ENCODE results near the gene PCNT. TPM values are rescaled to one million over a fixed set of nuclear protein-coding genes. Genes with fewer than 3 reads are reported as not detected.

Gene PCNT, protein sequence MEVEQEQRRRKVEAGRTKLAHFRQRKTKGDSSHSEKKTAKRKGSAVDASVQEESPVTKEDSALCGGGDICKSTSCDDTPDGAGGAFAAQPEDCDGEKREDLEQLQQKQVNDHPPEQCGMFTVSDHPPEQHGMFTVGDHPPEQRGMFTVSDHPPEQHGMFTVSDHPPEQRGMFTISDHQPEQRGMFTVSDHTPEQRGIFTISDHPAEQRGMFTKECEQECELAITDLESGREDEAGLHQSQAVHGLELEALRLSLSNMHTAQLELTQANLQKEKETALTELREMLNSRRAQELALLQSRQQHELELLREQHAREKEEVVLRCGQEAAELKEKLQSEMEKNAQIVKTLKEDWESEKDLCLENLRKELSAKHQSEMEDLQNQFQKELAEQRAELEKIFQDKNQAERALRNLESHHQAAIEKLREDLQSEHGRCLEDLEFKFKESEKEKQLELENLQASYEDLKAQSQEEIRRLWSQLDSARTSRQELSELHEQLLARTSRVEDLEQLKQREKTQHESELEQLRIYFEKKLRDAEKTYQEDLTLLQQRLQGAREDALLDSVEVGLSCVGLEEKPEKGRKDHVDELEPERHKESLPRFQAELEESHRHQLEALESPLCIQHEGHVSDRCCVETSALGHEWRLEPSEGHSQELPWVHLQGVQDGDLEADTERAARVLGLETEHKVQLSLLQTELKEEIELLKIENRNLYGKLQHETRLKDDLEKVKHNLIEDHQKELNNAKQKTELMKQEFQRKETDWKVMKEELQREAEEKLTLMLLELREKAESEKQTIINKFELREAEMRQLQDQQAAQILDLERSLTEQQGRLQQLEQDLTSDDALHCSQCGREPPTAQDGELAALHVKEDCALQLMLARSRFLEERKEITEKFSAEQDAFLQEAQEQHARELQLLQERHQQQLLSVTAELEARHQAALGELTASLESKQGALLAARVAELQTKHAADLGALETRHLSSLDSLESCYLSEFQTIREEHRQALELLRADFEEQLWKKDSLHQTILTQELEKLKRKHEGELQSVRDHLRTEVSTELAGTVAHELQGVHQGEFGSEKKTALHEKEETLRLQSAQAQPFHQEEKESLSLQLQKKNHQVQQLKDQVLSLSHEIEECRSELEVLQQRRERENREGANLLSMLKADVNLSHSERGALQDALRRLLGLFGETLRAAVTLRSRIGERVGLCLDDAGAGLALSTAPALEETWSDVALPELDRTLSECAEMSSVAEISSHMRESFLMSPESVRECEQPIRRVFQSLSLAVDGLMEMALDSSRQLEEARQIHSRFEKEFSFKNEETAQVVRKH (N-terminal part only)
- total RNA-seq = 13.9 and 15.7 TPM in 2 replicates

DNA sequence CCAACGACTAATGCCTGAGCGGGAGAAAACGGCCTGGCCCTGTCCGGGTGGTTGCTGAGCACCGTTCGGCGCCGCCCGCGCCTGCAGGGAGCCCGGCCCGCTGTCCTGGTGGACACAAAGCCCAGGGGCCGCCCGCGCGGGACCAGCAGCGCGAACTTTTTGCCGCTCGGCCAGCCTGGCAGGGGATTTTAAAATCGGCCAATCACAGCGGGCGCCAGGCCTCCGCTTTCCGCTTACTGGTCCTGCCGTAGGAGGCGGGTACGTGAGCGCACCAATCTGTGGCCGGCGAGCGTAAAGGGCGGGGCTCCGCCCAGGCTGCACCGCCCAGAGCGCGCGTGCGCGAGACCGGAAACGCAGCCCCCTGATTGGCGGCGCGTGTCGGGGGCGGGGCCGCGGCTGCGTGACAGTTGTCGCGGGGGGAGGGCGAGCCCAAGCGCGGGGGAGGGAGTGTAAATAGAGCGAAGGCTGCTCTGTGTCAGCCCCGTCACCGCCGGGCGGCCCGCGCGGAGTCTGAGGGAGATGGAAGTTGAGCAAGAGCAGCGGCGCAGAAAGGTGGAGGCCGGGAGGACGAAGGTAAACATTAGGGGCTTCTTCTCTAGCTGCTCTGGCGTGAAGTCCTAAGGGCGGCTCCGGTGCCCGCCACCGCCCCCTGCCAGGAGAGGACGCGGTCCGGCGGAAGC, at the start of gene PCNT, which contains the start of gene C21orf58:
PCNT (plus strand) TSS at position 447 of the 680 bp plus-strand sequence; CDS start at position 520, 73 bp downstream.
C21orf58 (minus strand) TSS at position 161 of the 680 bp plus-strand sequence. CDS start 1,132 bp downstream, outside the sequence.

DNA sequence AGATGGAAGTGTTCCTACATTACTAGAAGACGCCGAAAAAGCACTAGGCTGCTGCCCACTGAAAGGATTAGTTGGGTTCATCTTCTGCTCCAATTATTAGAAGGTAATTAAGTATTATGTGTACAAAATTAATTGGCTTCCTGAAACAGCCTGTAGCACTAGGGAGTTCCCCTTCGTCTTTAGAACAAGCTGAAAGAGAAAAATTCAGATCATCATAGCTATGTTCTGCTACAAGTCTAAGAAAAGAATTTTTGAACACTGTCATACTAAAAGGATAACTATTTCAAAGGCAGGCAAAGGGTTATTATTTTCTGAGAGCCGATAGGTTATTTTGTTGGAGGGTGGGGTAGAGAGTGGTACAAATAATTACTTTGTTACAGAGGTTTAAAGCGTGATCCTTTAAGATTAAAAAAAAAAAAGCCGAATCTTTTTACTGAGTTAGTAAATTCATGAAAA, 38.7 kb upstream of the PCNT start, which contains the start of gene MCM3AP:
MCM3AP (minus strand) TSS at position 406 of the 456 bp plus-strand sequence; CDS start at position 81, 325 bp downstream.

DNA sequence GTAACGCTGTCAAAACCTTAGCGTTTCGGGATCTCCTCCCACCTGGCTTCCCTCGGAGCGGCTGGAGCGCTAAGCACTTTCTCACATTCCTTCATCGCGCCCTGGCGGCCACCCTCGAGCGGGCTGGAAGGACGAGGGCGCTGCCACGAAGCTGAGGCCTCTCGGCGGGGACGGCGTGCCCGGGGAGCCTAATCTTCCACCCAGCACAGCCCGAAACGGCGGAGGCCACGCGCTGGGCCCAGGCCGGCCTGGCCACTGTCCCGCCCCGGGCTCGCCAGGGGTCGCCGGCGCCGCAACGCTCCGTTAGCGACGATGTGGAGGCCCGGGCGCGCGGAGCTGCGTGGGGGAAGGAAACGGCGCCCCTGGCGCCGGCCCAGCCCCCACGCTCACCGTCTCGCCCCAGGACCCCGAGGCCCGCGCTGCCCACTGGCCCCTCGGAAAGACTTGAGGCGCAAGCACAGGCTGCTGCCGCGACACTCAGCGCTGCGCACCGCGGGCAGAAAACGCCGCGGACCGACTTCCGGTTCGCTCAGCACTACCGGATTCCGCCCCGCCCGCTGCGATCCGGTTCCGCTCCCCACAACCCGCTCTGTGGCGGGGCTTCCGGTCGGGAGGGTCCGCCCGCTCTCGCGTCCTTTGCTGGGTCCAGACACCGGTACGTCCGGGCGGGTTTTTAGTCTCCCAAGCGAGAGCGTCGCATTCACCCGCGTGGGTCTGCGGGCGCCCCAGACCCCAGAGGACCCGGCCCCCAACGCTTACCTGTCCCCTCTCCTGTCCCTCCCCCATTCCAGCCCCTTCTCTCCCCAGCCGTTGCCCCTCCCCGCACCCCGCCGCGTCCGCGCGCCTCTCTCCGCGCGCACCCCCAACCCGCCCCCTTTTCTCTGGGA, 38.0 kb upstream of the PCNT start, which contains the start of gene YBEY:
YBEY (plus strand) TSS at position 582 of the 887 bp plus-strand sequence. CDS start 572 bp downstream, outside the sequence.

DNA sequence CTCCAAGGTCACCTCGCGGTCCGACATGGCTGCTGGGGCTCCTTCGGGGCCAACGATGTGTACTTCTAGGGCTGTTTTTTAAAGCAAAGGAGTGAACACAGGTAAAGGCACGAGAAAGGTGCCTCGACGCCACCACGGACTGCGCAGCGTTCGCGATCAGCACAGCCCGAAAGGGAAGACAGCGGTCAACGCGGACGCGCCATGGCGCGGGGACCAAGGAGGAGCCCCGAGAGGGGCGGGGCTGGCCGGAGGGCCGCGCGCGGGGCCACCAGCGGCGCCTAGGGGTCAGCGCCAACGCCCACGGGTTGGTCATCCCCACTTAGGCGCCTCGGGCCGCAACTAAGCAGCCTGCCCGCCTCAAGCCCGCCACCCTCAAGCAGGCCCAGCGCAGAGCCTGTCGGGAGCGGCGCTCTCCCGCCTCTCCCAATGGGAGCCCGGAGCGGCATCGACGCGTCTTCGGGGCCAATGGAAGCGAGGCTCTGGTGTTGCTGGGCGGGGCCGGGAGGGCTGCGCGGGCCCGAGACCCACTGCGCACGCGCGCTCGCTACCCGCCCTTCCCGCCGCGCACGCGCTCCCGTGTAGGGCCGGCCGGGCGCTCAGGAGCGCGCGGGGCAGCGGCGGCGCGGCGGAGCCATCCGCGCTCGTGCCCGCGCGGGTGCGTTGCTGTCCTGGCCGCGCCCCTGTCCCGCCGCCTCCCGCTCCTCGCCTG, 134.5 kb downstream of the PCNT start, which contains the start of gene DIP2A:
DIP2A (plus strand) TSS at position 577 of the 709 bp plus-strand sequence. CDS start 241 bp downstream, outside the sequence.

Other genes with a start within 250 kb of the PCNT start
- 39.7 and 92.9 TPM in 2 replicates for gene COL6A2, start 226.0 kb upstream of the PCNT start, total RNA-seq
- gene FTCD, start 168.6 kb upstream of the PCNT start, total RNA-seq = not detected in 2 replicates
- gene SPATC1L, start 139.7 kb upstream of the PCNT start, total RNA-seq = 4.7 and 6.3 TPM in 2 replicates
- gene LSS, start 95.4 kb upstream of the PCNT start, total RNA-seq = 28.6 and 37.9 TPM in 2 replicates
- gene MCM3AP, start 38.5 kb upstream of the PCNT start, total RNA-seq = 65.0 and 96.2 TPM in 2 replicates
- 9.1 and 18.0 TPM in 2 replicates for gene YBEY, start 37.8 kb upstream of the PCNT start, total RNA-seq
- 0.77 and 0.87 TPM in 2 replicates for gene C21orf58, start 286 bp upstream of the PCNT start, total RNA-seq
- gene DIP2A, start 134.7 kb downstream of the PCNT start, total RNA-seq = 26.1 and 29.4 TPM in 2 replicates

Data from dermis lymphatic vessel endothelial cell (primary cell).